Activated gamma-delta T cell (primary cell): ENCODE results near the gene PI4KA.

Experiments used
- DNase-seq: peaks from one replicate; lab custom pipeline; 2025; lab: John Stamatoyannopoulos, UW

Gene PI4KA

DNA sequence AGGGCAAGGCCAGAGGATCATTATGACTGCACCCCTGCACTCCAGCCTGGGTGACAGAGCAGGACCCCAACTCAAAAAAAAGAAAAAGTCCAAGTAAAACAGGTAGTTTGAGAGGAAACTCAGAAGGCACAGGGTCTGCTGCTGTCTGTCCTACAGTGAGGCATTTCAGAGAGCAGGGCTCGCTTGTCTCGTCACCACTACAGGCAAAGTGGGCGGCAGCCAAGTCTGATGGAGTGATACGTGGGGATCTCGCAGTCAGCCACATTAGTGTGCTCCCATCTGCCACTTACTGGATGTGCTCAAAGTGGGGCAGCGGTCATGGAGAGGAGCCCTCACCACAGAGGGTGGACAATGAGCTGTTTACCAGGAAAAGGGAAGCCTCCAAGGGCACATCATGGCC, 42.1 kb downstream of the PI4KA start:
- DNase-seq: no peak

DNA sequence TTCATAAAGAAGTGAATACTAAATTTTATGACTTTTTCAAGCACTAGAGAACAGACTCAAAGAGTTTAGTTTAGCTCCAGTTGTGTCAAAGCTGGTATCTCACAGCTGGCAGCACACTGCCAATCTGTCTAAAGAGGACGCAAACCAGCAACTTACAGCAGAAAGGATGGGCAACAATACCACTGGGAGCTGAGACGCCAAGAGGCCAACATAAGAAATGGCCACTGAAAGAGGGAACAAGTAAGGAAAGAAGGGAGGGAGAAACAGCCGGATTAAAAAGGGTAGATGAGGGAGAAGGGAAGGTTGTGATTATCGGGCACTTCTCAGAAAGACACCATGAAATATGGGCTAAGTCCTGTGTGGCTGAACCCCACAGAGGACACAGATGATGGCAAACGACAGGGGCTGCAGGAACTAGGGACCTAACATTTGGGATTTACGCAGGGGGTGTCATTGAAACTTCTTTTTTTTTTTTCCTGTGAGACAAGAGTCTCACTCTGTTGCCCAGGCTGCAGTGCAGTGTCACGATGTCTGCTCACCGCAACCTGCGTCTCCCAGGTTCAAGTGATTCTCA, 43.0 kb downstream of the PI4KA start:
- DNase-seq: no peak

DNA sequence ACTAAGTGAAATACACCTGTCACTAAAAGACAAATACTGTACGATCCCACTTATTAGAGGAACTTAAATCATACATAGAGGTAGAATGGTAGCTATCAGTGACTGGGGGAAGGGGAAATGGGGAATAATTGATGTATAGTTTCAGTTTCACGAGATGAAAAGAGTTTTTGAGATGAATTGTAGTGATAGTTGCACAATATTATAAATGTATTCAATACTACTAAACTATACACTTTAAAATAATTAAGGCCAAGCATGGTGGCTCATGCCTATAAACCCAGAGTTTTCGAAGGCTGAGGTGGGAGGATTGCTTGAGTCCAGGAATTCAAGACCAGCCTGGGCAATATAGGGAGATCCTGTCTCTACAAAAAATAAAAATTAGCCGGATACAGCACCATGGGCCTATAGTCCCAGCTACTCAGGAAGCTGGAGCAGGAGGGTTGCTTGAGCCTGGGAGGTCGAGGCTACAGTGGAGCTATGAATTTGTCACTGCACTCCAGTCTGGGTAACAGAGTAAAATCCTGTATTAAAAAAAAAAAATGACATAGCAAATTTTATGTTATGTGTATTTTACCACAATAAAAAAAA, 44.3 kb downstream of the PI4KA start:
- DNase-seq: no peak

DNA sequence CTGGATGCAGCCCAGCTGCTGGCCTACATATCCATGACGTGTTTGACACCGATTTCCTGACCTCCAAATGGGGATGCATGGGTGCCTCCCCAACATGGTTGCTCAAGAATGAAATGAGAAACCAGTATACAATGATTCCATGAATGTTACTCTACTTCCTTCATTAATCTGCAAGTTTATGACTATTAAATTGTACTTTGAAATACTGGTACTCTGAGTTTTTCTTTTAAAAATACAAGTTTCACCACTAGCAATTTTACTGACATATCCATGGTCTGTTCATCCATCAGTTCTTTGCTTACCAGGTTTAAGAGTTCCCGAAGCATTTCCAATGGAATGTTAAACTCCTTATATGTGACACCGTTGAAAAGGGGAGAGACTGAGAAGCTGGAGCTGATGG, 45.6 kb downstream of the PI4KA start:
- no peak for DNase-seq

DNA sequence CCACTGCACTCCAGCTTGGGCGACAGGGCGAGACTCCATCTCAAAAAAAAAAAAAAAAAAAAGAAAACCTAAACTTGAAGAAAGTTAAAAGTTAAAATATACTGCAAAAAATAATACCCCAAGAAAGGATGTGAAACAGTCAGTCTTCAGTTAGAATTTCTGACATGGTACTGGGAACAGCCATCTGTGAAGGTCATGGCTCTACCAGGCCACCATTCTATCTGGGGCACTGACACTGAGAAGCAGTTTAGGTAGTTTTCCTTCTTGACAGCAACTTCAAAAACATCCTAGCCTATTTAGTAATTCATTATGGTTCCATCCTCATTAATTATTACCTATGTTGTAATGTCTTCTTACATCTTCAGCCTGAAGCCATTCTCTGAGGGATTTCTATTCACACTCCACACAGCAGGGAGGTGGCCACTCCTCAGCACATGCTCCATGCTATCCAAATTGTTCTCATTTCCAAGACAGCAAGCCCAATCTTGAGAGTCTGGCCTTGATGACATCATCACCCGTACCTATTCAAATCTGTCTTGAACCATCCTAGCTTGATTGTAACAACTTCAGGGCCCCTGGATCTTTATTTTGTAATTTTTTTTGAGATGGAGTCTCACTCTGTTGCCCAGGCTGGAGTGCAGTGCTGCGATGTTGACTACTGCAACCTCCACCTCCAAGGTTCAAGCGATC, 46.5 kb downstream of the PI4KA start:
- DNase-seq: no peak

DNA sequence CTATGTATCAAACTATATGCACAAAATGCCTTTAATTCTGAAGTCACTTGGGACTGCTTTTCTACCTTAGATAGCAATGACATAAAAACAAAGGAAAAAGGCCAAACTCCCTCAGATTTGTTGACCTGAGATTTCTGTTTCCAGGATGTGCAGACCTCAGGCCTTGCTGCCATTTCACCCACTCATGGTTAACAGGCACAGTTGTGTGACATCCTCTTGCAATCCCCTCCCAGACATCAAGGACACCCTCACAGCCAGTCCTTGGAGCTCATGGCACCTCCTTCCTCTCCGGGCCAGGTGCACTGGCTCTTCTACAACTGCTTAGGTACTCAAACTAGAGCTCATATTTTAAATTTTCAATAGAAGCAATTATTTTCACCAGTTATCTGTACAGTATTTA, 47.4 kb downstream of the PI4KA start:
- no peak for DNase-seq

DNA sequence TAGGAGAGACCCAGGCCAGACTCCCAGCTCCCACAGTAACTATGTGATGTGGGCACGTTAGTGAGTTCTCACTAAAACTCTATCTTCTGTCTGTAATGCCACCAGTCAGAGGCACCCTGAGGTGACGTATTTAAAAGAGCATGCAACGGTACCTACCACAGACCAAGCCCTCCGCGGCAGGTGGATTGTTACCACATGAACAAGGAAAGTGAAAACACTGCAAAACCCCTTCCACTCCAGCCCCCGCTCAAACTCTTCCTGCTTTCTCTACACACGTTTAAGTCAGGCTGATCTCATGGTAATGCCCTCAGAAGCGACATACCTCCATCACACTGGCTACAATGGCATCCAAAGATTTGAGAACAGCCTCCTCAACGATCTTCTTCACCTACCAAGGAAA, 48.0 kb downstream of the PI4KA start:
- DNase-seq: no peak

DNA sequence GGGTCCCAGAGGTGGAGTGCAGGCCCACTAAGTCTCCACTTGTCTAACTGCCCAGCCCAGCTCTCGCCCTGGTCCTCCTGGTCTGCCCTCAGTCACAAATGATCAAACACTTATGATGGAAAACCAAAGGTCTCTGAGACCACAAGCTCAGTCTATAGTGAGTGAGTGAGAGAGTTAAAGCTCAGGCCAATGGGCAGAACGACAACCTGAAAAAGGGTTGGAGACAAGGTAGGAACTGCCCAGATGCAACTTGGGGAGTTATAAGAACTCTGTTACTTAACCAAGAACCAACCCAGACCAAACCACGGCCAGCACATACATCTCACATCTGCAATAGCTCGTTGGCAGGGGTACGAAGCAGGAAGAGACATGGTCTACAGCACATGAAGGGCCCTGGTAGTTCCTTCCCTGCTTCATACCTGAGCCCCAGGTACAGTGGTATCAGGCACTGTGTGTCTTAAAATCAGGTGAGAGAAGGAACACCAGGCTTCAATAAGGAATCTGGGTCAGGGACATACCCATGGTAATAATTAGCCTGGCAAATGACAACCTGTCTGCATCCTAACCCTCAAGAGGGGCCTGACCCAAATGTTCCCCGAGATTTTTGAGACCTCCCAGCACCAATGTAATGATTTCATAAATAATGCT, 48.9 kb downstream of the PI4KA start:
- no peak for DNase-seq

DNA sequence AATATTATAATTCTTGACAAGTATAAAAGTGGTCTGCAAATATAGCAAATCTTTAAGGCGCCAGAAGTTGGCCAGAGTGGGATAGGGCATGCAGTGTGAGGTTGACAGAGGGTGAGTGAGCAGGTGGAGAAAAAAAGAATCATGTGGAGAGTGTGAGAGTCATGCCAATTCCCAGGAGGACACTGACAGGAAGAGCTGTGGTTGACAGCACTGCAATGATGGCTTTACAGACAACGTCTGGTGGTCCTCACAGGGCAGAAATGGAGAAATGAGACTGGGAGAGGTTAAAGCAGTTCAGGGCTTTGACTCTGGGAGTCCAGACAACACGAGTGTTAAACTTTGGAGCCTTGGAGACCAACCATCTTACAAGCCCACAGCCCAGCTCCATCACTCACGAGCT, 49.8 kb downstream of the PI4KA start:
- no peak for DNase-seq

DNA sequence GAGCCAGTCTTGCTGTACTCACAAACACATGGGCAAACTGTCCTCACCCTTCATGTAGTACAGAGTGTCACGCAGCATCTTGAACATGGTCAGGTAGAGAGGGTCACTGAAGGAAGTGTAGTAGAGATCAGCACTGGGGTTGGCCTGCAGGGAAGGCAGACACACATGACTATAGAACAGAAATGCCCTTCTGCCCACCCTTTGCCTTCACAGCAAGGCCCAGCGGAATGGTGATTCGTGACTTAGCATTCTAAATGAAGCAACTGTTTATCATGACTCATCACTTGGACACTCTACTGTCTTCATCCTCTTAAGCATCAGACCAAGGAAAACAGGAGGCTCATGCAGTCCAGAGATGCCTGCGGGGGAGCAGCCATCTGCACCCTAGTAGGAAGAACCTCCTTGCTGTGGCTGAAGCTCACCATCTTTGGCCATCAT, 51.3 kb downstream of the PI4KA start:
- no peak for DNase-seq

DNA sequence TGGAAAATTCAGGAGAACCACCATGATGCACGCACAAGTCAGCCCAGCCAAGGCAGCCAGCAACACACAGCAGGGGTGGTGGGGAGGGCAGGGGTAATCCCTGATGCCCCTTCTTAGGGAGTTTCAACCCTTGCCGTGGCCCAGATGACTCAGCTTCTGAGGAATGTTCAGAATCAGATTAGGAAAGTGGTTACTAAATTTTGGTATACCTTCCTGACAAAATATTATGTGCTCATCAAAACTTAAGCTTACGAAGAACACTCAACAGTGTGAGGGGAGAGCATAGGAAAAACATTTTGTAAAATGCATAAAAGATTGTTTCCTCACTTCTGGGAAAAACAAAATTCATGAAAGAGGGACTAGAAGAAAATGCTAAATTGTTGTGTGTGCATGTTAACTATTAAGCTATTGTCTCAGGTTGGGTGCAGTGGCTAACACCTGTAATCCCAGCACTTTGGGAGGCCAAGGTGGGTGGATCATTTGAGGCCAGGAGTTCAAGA, 52.6 kb downstream of the PI4KA start:
- no peak for DNase-seq

DNA sequence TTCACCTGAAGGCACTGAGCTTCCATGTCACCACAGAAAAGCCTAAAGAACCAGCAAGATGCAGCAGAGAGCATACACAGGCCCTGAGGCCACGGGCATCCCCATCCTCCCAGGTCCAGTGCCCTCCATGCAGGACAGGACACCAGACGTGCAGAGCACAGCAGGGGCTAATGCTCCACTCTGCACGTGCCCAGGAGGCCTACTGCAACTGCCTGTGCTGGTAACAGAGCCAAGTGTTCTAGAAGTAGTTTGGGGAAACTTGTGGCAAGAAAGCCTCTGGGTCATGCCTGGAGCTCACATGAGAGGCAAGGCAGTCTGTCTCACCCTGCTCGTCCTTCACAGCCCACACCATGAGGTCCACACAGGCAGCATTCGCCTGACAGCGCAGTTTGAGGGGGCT, 54.0 kb downstream of the PI4KA start:
- DNase-seq: no peak

DNA sequence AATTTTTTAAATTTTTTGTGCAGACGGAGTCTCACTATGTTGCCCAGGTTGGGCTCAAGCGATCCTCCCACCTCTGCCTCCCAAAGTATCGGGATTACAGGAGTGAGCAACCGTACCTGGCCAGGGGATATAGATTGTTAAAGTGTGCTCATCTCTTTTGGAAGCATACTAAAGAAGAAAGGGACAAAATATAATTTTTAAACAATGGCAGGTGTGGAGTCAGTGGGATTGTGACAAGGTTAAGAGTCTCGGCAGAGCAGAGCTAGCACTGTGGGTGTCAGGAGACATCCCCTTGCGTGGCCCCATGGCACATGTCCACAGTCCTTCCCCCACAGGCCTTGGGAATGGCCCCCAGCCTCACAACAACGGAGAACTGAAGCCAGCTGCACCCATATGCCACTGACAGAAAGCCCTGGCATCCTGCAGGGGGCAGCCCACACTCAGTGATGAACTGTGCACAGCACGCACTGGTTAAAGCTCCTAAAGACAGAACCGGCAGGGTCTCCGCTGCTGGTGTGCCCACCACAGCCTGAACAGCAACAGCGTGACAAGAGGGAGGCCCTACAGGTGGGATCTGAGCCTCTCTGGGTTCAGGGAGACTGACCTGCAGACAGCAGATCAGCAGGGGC, 54.8 kb downstream of the PI4KA start:
- no peak for DNase-seq

DNA sequence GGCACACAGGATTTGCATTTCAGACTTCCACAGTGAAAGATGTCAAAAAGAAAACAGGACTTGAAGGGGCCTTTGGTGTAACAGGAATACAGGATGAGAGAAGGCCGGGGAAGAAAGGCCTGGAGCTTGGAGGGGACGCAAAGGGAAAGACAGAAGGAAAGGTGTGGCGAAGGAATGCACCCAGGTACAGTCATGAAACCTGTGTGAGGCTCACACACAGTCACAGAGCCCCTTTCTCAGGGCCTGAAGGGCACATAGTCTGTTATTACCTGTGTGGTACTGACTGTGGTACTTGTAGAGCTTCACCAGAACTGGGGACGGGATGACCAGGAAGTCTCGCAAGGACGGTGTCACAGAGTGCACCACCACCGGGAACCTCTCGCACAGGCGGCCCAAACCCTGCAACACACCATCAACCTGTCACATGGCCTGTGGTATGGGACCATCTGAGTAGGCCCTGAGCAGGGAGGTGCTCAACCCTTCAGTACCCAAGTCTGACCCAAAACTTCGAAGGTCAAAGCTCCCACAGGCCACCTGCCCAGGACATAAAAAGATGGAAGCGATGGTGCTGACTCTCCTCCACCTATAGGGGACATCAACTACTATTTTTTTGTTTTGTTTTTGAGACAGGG, 55.6 kb downstream of the PI4KA start:
- DNase-seq: no peak

DNA sequence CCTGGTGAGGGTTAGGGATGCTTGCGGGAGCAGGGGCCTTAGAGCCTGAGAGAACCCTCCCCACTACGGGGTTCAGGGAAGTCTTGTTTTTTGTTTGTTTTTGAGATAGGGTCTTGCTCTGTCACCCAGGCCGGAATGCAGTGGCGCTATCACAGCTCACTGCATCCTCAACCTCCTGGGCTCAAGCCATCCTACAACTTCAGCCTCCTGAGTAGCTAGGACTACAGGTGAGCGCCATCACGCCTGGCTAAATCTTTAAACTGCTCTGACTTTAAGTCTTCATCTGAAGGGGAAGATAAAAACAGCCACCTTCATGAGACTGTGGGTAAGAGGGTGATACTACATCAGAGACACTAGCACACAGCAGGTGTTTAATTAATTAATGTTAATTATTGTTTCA, 56.2 kb downstream of the PI4KA start:
- no peak for DNase-seq

DNA sequence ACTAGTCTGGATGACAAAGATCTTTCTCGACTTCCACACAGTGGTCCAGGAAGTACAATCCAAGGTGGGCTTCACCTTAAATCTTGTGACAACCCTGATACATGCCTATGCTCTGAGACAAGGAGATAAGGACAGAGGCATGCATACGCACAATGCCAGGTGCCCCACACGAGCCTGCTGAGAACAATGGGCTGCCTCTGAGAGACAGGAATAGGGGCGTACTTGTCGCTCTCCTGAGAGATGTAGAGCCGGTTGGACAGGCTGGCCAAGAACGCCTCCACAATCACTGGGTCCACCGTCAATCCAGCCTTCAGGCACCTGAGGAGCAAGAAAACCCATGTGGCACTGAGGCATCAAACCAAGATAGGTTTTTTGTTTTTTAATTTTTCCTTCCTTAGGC, 59.2 kb downstream of the PI4KA start:
- no peak for DNase-seq

DNA sequence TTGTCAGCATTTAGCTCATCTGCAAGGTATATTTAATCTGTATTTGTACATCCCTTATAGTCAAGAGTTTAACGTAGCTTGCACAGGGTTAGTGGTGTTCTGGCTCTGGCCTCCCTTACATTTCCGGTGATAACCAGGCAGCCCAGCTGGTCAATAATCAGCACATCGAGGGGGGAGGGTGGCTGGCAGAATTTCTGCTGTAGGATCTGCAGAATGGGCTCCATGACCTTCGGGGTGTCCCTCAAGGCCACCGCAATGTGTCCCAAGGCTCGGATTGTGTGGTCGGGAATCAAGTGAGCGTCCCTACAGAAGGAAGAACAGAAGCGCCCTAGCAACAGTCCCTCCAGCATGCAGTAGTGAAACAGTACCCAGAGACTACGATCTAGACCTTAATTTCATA, 59.6 kb downstream of the PI4KA start:
- DNase-seq: no peak

DNA sequence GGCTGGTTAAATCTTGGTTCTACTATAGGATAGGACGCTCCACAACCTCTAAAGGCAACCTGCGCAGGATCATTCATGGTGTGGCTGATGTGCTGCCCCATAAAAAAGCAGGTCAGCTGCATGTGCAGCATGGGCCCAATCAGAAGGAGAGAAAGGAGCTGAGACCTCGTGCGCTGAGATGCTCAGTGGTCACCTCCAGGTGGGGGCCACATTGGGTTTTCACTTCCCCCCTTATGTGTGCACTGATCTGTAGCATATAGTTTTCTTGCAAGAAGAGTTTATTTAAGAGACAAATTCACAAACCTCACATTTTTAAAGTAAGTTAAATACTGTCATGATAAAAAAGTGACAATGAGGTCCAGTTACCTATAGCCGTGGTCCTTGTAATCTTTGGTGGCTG, 60.4 kb downstream of the PI4KA start:
- DNase-seq: no peak

DNA sequence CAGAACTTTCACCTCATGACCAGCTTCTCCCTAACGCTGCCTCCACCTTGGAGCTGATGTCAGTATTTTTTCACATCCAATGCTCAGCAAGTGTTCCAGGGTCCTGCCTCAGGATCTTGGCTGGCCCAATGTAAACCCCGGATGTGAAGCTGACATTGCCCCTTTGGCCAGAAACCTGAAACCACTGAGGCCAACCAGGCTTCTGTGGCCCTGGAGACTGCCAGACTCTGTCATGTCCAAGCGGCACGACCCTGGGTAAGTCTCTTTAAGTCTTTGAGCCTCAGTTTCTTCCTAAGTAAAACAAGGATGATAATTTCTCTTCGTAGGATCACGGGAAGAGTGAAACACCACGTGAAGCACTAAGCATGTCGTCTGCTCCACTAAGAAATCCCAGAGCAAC, 61.9 kb downstream of the PI4KA start:
- DNase-seq: no peak

DNA sequence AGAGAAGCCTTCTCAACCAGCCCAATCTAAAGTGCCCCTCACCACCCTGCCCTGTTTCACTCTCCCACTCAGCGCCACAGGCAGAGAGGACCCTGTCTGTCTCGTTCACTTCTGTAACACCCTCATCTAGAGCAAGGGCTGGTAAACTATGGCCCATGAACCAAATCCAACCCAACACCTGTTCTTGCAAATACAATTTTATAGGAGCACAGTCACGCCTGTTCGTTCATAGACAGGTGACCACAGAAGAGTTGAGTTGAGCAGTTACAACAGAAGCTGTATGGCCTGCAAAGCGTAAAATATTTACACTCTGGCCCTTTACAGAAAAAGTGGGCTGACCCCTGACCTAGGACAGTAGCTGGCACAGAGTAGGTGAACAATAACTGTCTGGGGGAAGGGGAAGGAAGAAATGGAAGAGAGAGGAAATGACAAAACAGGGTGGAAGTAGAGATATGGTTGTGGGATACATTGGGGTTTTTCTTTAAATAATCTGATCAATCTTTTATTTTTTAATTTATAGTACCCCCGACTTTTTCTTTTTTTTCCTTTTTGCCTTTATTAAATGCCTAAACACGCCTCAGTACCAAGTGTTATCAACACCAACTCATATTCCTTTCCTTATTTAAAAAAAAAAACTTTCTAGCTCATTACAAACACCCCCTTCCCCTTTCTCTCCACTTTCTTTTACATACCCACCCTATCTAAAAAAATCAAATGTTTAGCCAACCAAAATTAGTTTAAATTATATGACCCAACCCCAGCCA, 63.8 kb downstream of the PI4KA start:
- no peak for DNase-seq
